GM12878 (cell line): Measurements from ENCODE around the gene COQ2. TPM values are rescaled to one million over a fixed set of nuclear protein-coding genes. Genes with fewer than 3 reads are reported as not detected.

Experiments used
- ATAC-seq: fragments of 200-7000 bp; cut with Tn5 transposase; 3 replicates; pipeline ENCODE4 v1.9.1; 2020; ENCODE audit warnings: mild to moderate bottlenecking, moderate library complexity
- BruUV-seq: library from RNA; stranded (reverse); fragments of 400-500 nt; replicated peaks from 2 replicates; lab custom pipeline; 2021; lab: Mats Ljungman, UMichigan
- CTCF ChIA-PET: fragments of 300-600 bp; sonication (Branson Sonifier 250); formaldehyde crosslinking; extraction: SDS; loops from one replicate; lab custom pipeline; 2021; ENCODE audit warnings: inconsistent platforms; lab: Yijun Ruan, JAX
- POLR2A ChIA-PET: fragments of 350-600 bp; formaldehyde crosslinking; extraction: SDS; loops from one replicate; lab custom pipeline; 2021; ENCODE audit warnings: inconsistent platforms; lab: Charles Lee
- RAD21 ChIA-PET: fragments of 300-600 bp; sonication (Branson Sonifier 250); formaldehyde crosslinking; loops from one replicate; lab custom pipeline; 2023; ENCODE audit warnings: antibody characterized with exemption; ENCODE audit not compliant: unreplicated experiment; lab: Charles Lee
- SMC1A ChIA-PET: fragments of 300-600 bp; sonication (Branson Sonifier 250); formaldehyde crosslinking; loops from one replicate; lab custom pipeline; 2023; ENCODE audit not compliant: unreplicated experiment, uncharacterized antibody; lab: Charles Lee
- DNase-seq: peaks from one replicate; pipeline ENCODE4 v3.0.0-alpha.2; 2011; ENCODE audit warnings: low read depth, low spot score
- FAIRE-seq: peaks from 3 replicates; lab custom pipeline; 2011; peaks lifted over from hg19 to GRCh38; lab: Jason Lieb, UNC
- H2AFZ ChIP-seq: 2 replicates; pipeline ENCODE4 v1.6.0; 2011; ENCODE audit warnings: low read depth, low read length, control low read depth; ENCODE audit not compliant: control insufficient read depth
- H3K27ac ChIP-seq: 2 replicates; pipeline ENCODE4 v1.5.1; 2011; ENCODE audit warnings: control low read depth; ENCODE audit not compliant: control insufficient read depth, insufficient read depth
- H3K27me3 ChIP-seq, 2 experiments: replicated peaks in 1 of 2; 2 replicates each; pipeline versions ENCODE4 v1.6.0 to v1.6.1; 2011; ENCODE audit warnings: low read length in 1 of 2; ENCODE audit not compliant: control insufficient read depth in 2 of 2, insufficient read depth in 2 of 2
- H3K36me3 ChIP-seq, 2 experiments: 2 replicates each; pipeline ENCODE4 v1.5.1; 2011; ENCODE audit warnings: low read length in 1 of 2; ENCODE audit not compliant: control insufficient read depth in 2 of 2, insufficient read depth in 2 of 2
- H3K4me1 ChIP-seq: 2 replicates; pipeline ENCODE4 v1.6.1; 2011; ENCODE audit warnings: mild to moderate bottlenecking, low read length, moderate library complexity, mixed read lengths; ENCODE audit not compliant: control insufficient read depth, insufficient read depth
- H3K4me2 ChIP-seq: 2 replicates; pipeline ENCODE4 v1.6.0; 2011; ENCODE audit warnings: control low read depth; ENCODE audit not compliant: control insufficient read depth, insufficient read depth
- H3K4me3 ChIP-seq: fragments of 200-600 bp; sonication (generic); 2 replicates; pipeline ENCODE4 v1.5.1; 2016
- H3K79me2 ChIP-seq: 2 replicates; pipeline ENCODE4 v1.6.0; 2011; ENCODE audit warnings: low read length; ENCODE audit not compliant: control insufficient read depth, insufficient read depth
- H3K9ac ChIP-seq: 2 replicates; pipeline ENCODE4 v1.8.0; 2011; ENCODE audit warnings: low read length, control low read depth, mixed read lengths; ENCODE audit not compliant: control insufficient read depth, insufficient read depth
- H3K9me3 ChIP-seq: replicated peaks from 3 replicates; pipeline ENCODE4 v1.5.1; 2011; ENCODE audit warnings: mild to moderate bottlenecking, low read length; ENCODE audit not compliant: control insufficient read depth, insufficient read depth
- H4K20me1 ChIP-seq: 2 replicates; pipeline ENCODE4 v1.6.0; 2011; ENCODE audit not compliant: control insufficient read depth, insufficient read depth
- CBFB ChIP-seq: IDR thresholded peaks from 2 replicates; pipeline ENCODE4 v1.6.1; 2016; ENCODE audit warnings: antibody characterized with exemption, low read depth
- CBX3 ChIP-seq: fragments of 200-600 bp; sonication (generic); IDR thresholded peaks from 2 replicates; pipeline ENCODE4 v1.6.1; 2016; ENCODE audit warnings: low read depth, borderline replicate concordance
- CBX5 ChIP-seq: sonication (generic); IDR thresholded peaks from 2 replicates; pipeline ENCODE4 v1.6.1; 2016; ENCODE audit warnings: low read depth, moderate library complexity, mild to moderate bottlenecking, inconsistent platforms
- CHD4 ChIP-seq: fragments of 200-600 bp; sonication (generic); IDR thresholded peaks from 2 replicates; pipeline ENCODE4 v1.6.1; 2016; ENCODE audit warnings: mild to moderate bottlenecking
- EED ChIP-seq: sonication (generic); IDR thresholded peaks from 2 replicates; pipeline ENCODE4 v1.6.1; 2016; ENCODE audit warnings: antibody characterized with exemption, low read depth
- EGR1 ChIP-seq, 2 experiments: IDR thresholded peaks; 1 replicate in 1 of 2; 2 replicates in 1 of 2; pipeline ENCODE4 v1.6.1; 2011 to 2012; ENCODE audit warnings: low read depth in 2 of 2, low read length in 2 of 2, borderline replicate concordance in 1 of 2, mild to moderate bottlenecking in 1 of 2, moderate library complexity in 1 of 2
- FOS ChIP-seq: IDR thresholded peaks from 3 replicates; pipeline ENCODE4 v1.6.1; 2011; ENCODE audit warnings: borderline replicate concordance; ENCODE audit not compliant: insufficient read length; ENCODE audit errors: extremely low read depth
- GABPA ChIP-seq: IDR thresholded peaks from 2 replicates; pipeline ENCODE4 v1.6.1; 2014; ENCODE audit warnings: antibody characterized with exemption, low read depth, mild to moderate bottlenecking, inconsistent platforms
- HDGF ChIP-seq: fragments of 450-650 bp; IDR thresholded peaks from 2 replicates; pipeline ENCODE4 v1.6.1; 2016; ENCODE audit warnings: antibody characterized with exemption
- JUND ChIP-seq: IDR thresholded peaks from 2 replicates; pipeline ENCODE4 v1.6.1; 2012; ENCODE audit warnings: low read depth, mild to moderate bottlenecking, low read length, improper control_type of control experiment, moderate library complexity
- KAT2A ChIP-seq: conservative IDR thresholded peaks from 2 replicates; pipeline ENCODE4 v1.6.1; 2011; ENCODE audit warnings: low read depth, low read length; ENCODE audit not compliant: control insufficient read depth
- MTA2 ChIP-seq: fragments of 450-650 bp; IDR thresholded peaks from 2 replicates; pipeline ENCODE4 v1.6.1; 2016; ENCODE audit warnings: low read depth, mild to moderate bottlenecking, moderate library complexity
- SREBF1 ChIP-seq: IDR thresholded peaks from 2 replicates; pipeline ENCODE4 v1.6.1; 2012; ENCODE audit warnings: mild to moderate bottlenecking, low read length
- STAT3 ChIP-seq: IDR thresholded peaks from 2 replicates; pipeline ENCODE4 v1.6.1; 2011; ENCODE audit warnings: low read depth, low read length, improper control_type of control experiment
- WRNIP1 ChIP-seq: IDR thresholded peaks from 2 replicates; pipeline ENCODE4 v1.6.1; 2011; ENCODE audit warnings: low read depth, low read length, improper control_type of control experiment, borderline replicate concordance
- YBX1 ChIP-seq: fragments of 450-650 bp; IDR thresholded peaks from 2 replicates; pipeline ENCODE4 v1.6.1; 2016; ENCODE audit warnings: antibody characterized with exemption
- ZBTB11 ChIP-seq: fragments of 450-650 bp; formaldehyde crosslinking; IDR thresholded peaks from 2 replicates; pipeline ENCODE4 v1.5.0; 2022; ENCODE audit warnings: mild to moderate bottlenecking, missing genetic modification characterization
- in situ Hi-C: fragments of 300-500 bp; cut with MboI; formaldehyde crosslinking; loops from 9 replicates; pipeline ENCODE4 v1.14.3; 2018; ENCODE audit warnings: mixed read lengths
- intact Hi-C: fragments of 100-400 bp; cut with micrococcal nuclease; formaldehyde crosslinking; loops from one replicate; pipeline ENCODE4 v1.14.2; 2022; ENCODE audit not compliant: unreplicated experiment
- polyA plus RNA-seq, 11 experiments: library from polyadenylated mRNA; depleted of rRNA in 4 of 11; unstranded in 6 of 11; stranded (reverse) in 5 of 11; fragments of >200 nt; fragmentation: Nextera tagmentation in 4 of 11; fragmentation: Illumina TruSeq in 1 of 11; extraction: Ambion mirVana in 4 of 11; extraction: Trizol in 1 of 11; gene quantifications; 1 replicate in 1 of 11; 2 replicates in 10 of 11; pipeline versions ENCODE4 v1.2.1 to v1.2.3, GENCODE V29; 2011 to 2016; ENCODE audit warnings: inconsistent platforms in 2 of 11, missing spikeins in 2 of 11, low read depth in 1 of 11
- total RNA-seq, 4 experiments: library from RNA; depleted of rRNA in 3 of 4; stranded (reverse); fragments of >200 nt in 3 of 4; fragmentation: Illumina TruSeq in 1 of 4; extraction: Trizol in 1 of 4; gene quantifications; 2 replicates each; pipeline versions ENCODE4 v1.2.1 to v1.2.3, GENCODE V29; 2013 to 2021
- TF ChIP-seq, protein P1 (sequence below): IDR thresholded peaks from 2 replicates; pipeline ENCODE4 v1.6.1; 2012; ENCODE audit warnings: low read depth, low read length, improper control_type of control experiment

Gene COQ2
- total and polyA plus RNA-seq, 10 of the 15 experiments (the other 5 are each of a cell fraction or from before 2014, with no cell fraction given), result 5.0 to 46.7 (median 19.1) TPM

GRCh38 chr4:83214079-83214478 lies 70.5 kb downstream of the COQ2 start:
- Histone ChIP-seq H3K9ac (no peak overlapping the region), H3K27me3 (no peaks in the 10 kb centered on the region), H3K79me2 (no peaks in the 10 kb centered on the region), H4K20me1 (no peaks in the 10 kb centered on the region), H3K36me3 (no peaks in the 10 kb centered on the region), H3K4me2 (no peak overlapping the region), H3K9me3 (peaks cover 6% of the 10 kb centered on the region; the same call in 2 of the 3 replicates), H2AFZ (no peak overlapping the region), H3K4me3 (no peak overlapping the region), H3K27ac (no peak overlapping the region), H3K4me1 (peaks cover 43% of the 10 kb centered on the region)
- RAD21 ChIA-PET, result interaction anchor here (0.7 to 3.2 kb wide), 7 partner anchors 25 to 140 kb away, joined by 3 to 14 read pairs (median 3); no protein-coding TSS in a partner anchor
- SMC1A ChIA-PET, result interaction anchor here (0.9 to 6.3 kb wide), 11 partner anchors 23 to 139 kb away, joined by 3 to 72 read pairs (median 10); partner anchors contain the start of gene PLAC8
- ATAC-seq (no peak), DNase-seq (no peak), FAIRE-seq (no peak)
- no TSS peak for BruUV-seq
- TF ChIP-seq CBFB (no peak), STAT3 (no peak), EGR1 (IDR thresholded peaks at IDR 0.05; ENCODE audit: borderline replicate concordance in 1 of 2, low read depth in 2 of 2, low read length in 2 of 2) (no peak), WRNIP1 (no peak), CHD4 (no peak), CBX5 (no peak), KAT2A (no peak), GABPA (no peak), FOS (no peak), ZBTB11 (CRISPR knock-in tag) (no peak), YBX1 (no peak), CBX3 (no peak), MTA2 (no peak), EED (no peak), JUND (no peak), HDGF (no peak), SREBF1 (no peak)
- TF ChIP-seq, protein P1, sequence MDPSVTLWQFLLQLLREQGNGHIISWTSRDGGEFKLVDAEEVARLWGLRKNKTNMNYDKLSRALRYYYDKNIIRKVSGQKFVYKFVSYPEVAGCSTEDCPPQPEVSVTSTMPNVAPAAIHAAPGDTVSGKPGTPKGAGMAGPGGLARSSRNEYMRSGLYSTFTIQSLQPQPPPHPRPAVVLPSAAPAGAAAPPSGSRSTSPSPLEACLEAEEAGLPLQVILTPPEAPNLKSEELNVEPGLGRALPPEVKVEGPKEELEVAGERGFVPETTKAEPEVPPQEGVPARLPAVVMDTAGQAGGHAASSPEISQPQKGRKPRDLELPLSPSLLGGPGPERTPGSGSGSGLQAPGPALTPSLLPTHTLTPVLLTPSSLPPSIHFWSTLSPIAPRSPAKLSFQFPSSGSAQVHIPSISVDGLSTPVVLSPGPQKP, result no peak
- POLR2A ChIA-PET, result interaction anchor here (0.5 to 3.8 kb wide), 3 partner anchors 100 to 749 kb away, joined by 3 to 16 read pairs (median 3); partner anchors contain the start of gene PLAC8
- in situ Hi-C loops (no loop called here), intact Hi-C loops (no loop called here)
- CTCF ChIA-PET, result interaction anchor here (0.9 to 2.7 kb wide), 5 partner anchors 14 to 58 kb away, joined by 3 to 14 read pairs (median 5); no protein-coding TSS in a partner anchor
